Suprapubic skin (tissue), 4 donors: ENCODE measurements around the gene EFCAB7.

Experiments used
- CTCF ChIP-seq, 2 donors: fragments of 200-600 bp in 1 of 2; fragments of 450-650 bp in 1 of 2; sonication (generic) in 1 of 2; IDR thresholded peaks; one replicate each; pipeline ENCODE4 v1.5.1; 2016 to 2019; ENCODE audit warnings: antibody characterized with exemption in 2 of 2, mild to moderate bottlenecking in 1 of 2, moderate library complexity in 1 of 2
- EP300 ChIP-seq: sonication (generic); formaldehyde crosslinking; IDR thresholded peaks from one replicate; pipeline ENCODE4 v1.6.1; 2017; ENCODE audit warnings: antibody characterized with exemption
- POLR2A ChIP-seq, 2 donors: fragments of 450-650 bp; IDR thresholded peaks; one replicate each; pipeline ENCODE4 v1.6.1; 2017; ENCODE audit warnings: antibody characterized with exemption in 2 of 2, mild to moderate bottlenecking in 2 of 2, moderate library complexity in 2 of 2
- POLR2AphosphoS5 ChIP-seq, 3 donors: sonication (generic); formaldehyde crosslinking; IDR thresholded peaks; one replicate each; pipeline ENCODE4 v1.6.1; 2017; ENCODE audit warnings: antibody characterized with exemption in 3 of 3

GRCh38 chr1:63617450-63617849, 94.1 kb downstream of the EFCAB7 start:
- no peak for TF ChIP-seq POLR2AphosphoS5 (IDR thresholded peaks at IDR 0.05)
- TF ChIP-seq CTCF (IDR thresholded peaks at IDR 0.05): no peak
- no peak for TF ChIP-seq POLR2A (IDR thresholded peaks at IDR 0.05)
- TF ChIP-seq EP300: no peak
